ENCODE data around the gene DENND1C.
A peak's percentile ranks its signal among the peaks of the same experiment; 100 is the strongest.

DNA sequence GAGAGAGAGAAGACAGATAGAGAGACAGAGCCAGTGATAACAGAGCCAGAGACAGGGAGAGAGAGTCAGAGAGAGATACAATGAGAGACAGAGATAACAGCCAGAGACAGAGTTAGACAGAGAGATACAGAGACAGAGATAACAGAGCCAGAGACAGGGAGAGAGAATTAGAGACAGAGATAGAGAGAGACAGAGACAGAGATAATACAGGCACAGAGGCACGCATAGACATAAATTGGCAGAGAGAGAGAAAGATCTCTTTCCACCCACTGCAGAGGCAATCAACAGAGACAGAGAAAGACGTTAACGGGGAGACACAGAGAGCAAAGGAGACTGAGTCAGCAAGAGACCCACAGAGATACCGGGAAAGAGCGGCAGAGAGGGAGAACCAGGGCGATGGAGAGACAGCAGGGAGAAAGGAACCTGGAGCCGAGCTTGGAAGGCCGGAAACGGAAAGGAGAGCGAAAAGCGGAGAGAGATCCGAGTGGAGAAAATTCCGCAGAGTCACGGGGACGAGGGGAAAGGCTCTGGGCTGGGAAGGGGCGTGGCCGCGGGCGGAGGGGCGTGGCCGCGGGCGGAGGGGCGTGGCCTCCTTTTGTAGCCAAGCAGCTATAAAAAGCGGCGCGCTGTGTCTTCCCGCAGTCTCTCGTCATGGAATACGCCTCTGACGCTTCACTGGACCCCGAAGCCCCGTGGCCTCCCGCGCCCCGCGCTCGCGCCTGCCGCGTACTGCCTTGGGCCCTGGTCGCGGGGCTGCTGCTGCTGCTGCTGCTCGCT is 49.0 kb upstream of the DENND1C start, which contains the start of gene TNFSF9:
- TF ChIP-seq EP300 (IDR thresholded peaks at IDR 0.05; ENCODE audit: borderline replicate concordance in 1 of 2, low read depth in 2 of 2, low read length in 2 of 2) (no peak), KDM1A (IDR thresholded peaks at IDR 0.05; ENCODE audit: borderline replicate concordance, low read length) (no peak), CTCF (IDR thresholded peaks at IDR 0.05; ENCODE audit: control extremely low read depth in 1 of 3, insufficient read depth in 1 of 3, low read depth in 1 of 3, low read length in 3 of 3) (no peak), BRCA1 (IDR thresholded peaks at IDR 0.05; ENCODE audit: low read depth, low read length) (no peak), SP1 (IDR thresholded peaks at IDR 0.05; ENCODE audit: low read depth, low read length) (peak; percentile 64; the same call in 1 of the 2 replicates), SIRT6 (IDR thresholded peaks at IDR 0.05; ENCODE audit: low read length) (no peak), EZH2 (IDR thresholded peaks at IDR 0.05; ENCODE audit: low read depth, low read length, severe bottlenecking) (no peak), POLR2A (IDR thresholded peaks at IDR 0.05; ENCODE audit: control extremely low read depth in 1 of 2, low read depth in 2 of 2, low read length in 2 of 2) (peak; percentile 81 to 95), CHD1 (IDR thresholded peaks at IDR 0.05; ENCODE audit: low read depth, low read length) (no peak), FOSL1 (IDR thresholded peaks at IDR 0.05; ENCODE audit: insufficient read depth, low read depth, low read length) (no peak), POLR2AphosphoS5 (IDR thresholded peaks at IDR 0.05; ENCODE audit: low read depth, low read length) (peak; percentile 89; the same call in 1 of the 2 replicates), ZNF274 (IDR thresholded peaks at IDR 0.05; ENCODE audit: borderline replicate concordance, extremely low read depth, low read length) (no peak)
- TF ChIP-seq, protein P1, sequence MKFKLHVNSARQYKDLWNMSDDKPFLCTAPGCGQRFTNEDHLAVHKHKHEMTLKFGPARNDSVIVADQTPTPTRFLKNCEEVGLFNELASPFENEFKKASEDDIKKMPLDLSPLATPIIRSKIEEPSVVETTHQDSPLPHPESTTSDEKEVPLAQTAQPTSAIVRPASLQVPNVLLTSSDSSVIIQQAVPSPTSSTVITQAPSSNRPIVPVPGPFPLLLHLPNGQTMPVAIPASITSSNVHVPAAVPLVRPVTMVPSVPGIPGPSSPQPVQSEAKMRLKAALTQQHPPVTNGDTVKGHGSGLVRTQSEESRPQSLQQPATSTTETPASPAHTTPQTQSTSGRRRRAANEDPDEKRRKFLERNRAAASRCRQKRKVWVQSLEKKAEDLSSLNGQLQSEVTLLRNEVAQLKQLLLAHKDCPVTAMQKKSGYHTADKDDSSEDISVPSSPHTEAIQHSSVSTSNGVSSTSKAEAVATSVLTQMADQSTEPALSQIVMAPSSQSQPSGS (IDR thresholded peaks at IDR 0.05; ENCODE audit: low read length): no peak
